ENCODE results near the gene COX10. TPM values are rescaled to one million over a fixed set of nuclear protein-coding genes. Genes with fewer than 3 reads are reported as not detected.
"Not testable (repeated sequence)": the region's sequence is repeated elsewhere in the genome, so short reads cannot be mapped to it uniquely, and the experiment has no call there.

Gene COX10
- total RNA-seq, 1 donor from 2014 or later: 20.8 TPM

GRCh38 chr17:14184536-14184935 is 115.2 kb downstream of the COX10 start:
- CTCF ChIA-PET; DNase-seq; POLR2A ChIA-PET; H3K4me3 Mint-ChIP-seq; intact Hi-C loops (cut with micrococcal nuclease); H3K9me3 Mint-ChIP-seq; H3K4me1 Mint-ChIP-seq; H3K36me3 Mint-ChIP-seq (ENCODE audit: low read depth); ATAC-seq (ENCODE audit: low read depth); H3K27ac Mint-ChIP-seq; H3K27me3 Mint-ChIP-seq: not testable (repeated sequence)

- H3K36me3 Mint-ChIP-seq (ENCODE audit: low read depth); H3K27ac Mint-ChIP-seq; ATAC-seq (ENCODE audit: low read depth); CTCF ChIA-PET; H3K9me3 Mint-ChIP-seq; POLR2A ChIA-PET; DNase-seq; H3K4me3 Mint-ChIP-seq; intact Hi-C loops (cut with micrococcal nuclease): not testable (repeated sequence)
- Mint-ChIP-seq H3K4me1 (peaks cover 12% of the 10 kb centered on the region), H3K27me3 (peaks cover 11% of the 10 kb centered on the region)
Observed at GRCh38 chr17:14186443-14186842, 117.1 kb downstream of the COX10 start.

- H3K4me3 Mint-ChIP-seq; POLR2A ChIA-PET; H3K9me3 Mint-ChIP-seq; intact Hi-C loops (cut with micrococcal nuclease); CTCF ChIA-PET; DNase-seq; H3K27ac Mint-ChIP-seq; ATAC-seq (ENCODE audit: low read depth); H3K36me3 Mint-ChIP-seq (ENCODE audit: low read depth): not testable (repeated sequence)
- H3K4me1 Mint-ChIP-seq: peaks cover 25% of the 10 kb centered on the region
- H3K27me3 Mint-ChIP-seq: peaks cover 11% of the 10 kb centered on the region
Observed at GRCh38 chr17:14190774-14191173, 121.5 kb downstream of the COX10 start.

- H3K36me3 Mint-ChIP-seq (ENCODE audit: low read depth): peaks cover 12% of the 10 kb centered on the region
- H3K4me3 Mint-ChIP-seq; ATAC-seq (ENCODE audit: low read depth); CTCF ChIA-PET; H3K9me3 Mint-ChIP-seq; H3K27ac Mint-ChIP-seq; DNase-seq; intact Hi-C loops (cut with micrococcal nuclease): not testable (repeated sequence)
- H3K4me1 Mint-ChIP-seq: peaks cover 31% of the 10 kb centered on the region
- H3K27me3 Mint-ChIP-seq: peaks cover 11% of the 10 kb centered on the region
- POLR2A ChIA-PET: interaction anchor here (0.6 kb wide), 1 partner anchor 95 kb away, joined by 4 read pairs; no protein-coding TSS in a partner anchor
Observed at GRCh38 chr17:14191469-14191868, 122.2 kb downstream of the COX10 start.

- CTCF ChIA-PET; DNase-seq; ATAC-seq (ENCODE audit: low read depth); intact Hi-C loops (cut with micrococcal nuclease); H3K4me3 Mint-ChIP-seq; H3K9me3 Mint-ChIP-seq; H3K27ac Mint-ChIP-seq: not testable (repeated sequence)
- POLR2A ChIA-PET: interaction anchor here (0.6 kb wide), 1 partner anchor 96 kb away, joined by 4 read pairs; no protein-coding TSS in a partner anchor
- Mint-ChIP-seq H3K36me3 (ENCODE audit: low read depth) (peaks cover 18% of the 10 kb centered on the region), H3K4me1 (peaks cover 31% of the 10 kb centered on the region), H3K27me3 (peaks cover 15% of the 10 kb centered on the region)
Observed at GRCh38 chr17:14192039-14192438, 122.7 kb downstream of the COX10 start.

GRCh38 chr17:14192636-14193344 is 123.5 kb downstream of the COX10 start:
- not testable (repeated sequence) for H3K27ac Mint-ChIP-seq

GRCh38 chr17:14196377-14196997 is 127.2 kb downstream of the COX10 start:
- ATAC-seq (ENCODE audit: low read depth): peak; percentile 45
- Mint-ChIP-seq H3K36me3 (ENCODE audit: low read depth) (peaks cover 49% of the 10 kb centered on the region), H3K4me1 (peaks cover 19% of the 10 kb centered on the region), H3K27ac (no peak overlapping the region), H3K27me3 (peaks cover 12% of the 10 kb centered on the region), H3K9me3 (no peaks in the 10 kb centered on the region), H3K4me3 (no peak overlapping the region)
- TF ChIP-seq CTCF (IDR thresholded peaks at IDR 0.05): no peak
- ChIA-PET POLR2A (no interaction called here), CTCF (no interaction called here)
- DNase-seq: no peak
- intact Hi-C loops (cut with micrococcal nuclease): no loop called here

More at GRCh38 chr17:14192636-14193344, 123.5 kb downstream of the COX10 start:
- H3K9me3 Mint-ChIP-seq; DNase-seq; POLR2A ChIA-PET; intact Hi-C loops (cut with micrococcal nuclease); ATAC-seq (ENCODE audit: low read depth); CTCF ChIA-PET; H3K4me3 Mint-ChIP-seq: not testable (repeated sequence)
- H3K36me3 Mint-ChIP-seq (ENCODE audit: low read depth): peaks cover 24% of the 10 kb centered on the region
- peaks cover 15% of the 10 kb centered on the region for H3K27me3 Mint-ChIP-seq
- H3K4me1 Mint-ChIP-seq: peaks cover 31% of the 10 kb centered on the region

GRCh38 chr17:14197057-14197456 is 127.8 kb downstream of the COX10 start:
- Mint-ChIP-seq H3K9me3 (no peaks in the 10 kb centered on the region), H3K36me3 (ENCODE audit: low read depth) (peaks cover 54% of the 10 kb centered on the region), H3K4me1 (peaks cover 14% of the 10 kb centered on the region), H3K27ac (no peak overlapping the region), H3K27me3 (peaks cover 10% of the 10 kb centered on the region), H3K4me3 (no peak overlapping the region)
- intact Hi-C loops (cut with micrococcal nuclease): no loop called here
- ChIA-PET POLR2A (no interaction called here), CTCF (no interaction called here)
- no peak for TF ChIP-seq CTCF (IDR thresholded peaks at IDR 0.05)
- no peak for ATAC-seq (ENCODE audit: low read depth)
- DNase-seq: no peak

All from activated B cell treated with CpG ODN at 0.5 μM for 24 hours (primary cell).